ENCODE measurements around the gene ZMIZ1. TPM values are rescaled to one million over a fixed set of nuclear protein-coding genes. Genes with fewer than 3 reads are reported as not detected.

ZMIZ1 gene
- total and polyA plus RNA-seq, 2 experiments from 2014 or later: 9.2 to 30.9 TPM

DNA sequence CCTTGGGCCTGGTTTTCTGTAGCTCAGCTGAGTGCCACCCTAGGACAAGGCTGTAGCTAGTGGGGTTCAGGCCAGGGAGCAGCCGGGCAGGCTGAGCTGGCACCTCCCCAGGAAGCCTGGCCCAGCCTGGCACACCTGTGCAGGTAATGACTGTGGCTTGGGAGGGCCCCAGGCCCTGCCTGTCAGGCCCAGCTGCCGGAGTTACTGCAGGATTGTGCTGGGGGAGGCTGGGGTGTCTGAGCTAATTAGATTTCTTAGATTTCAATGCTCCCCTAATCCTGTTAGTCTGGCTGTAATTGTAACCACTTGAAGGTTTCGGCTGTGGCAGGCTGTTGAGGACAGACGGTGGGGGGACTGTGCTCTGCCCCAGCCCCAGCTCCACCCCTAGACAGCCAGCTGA, 6.0 kb downstream of the ZMIZ1 start:
- H3K27me3 Mint-ChIP-seq (ENCODE audit: insufficient read depth, low read depth, poor library complexity): peaks cover 21% of the 10 kb centered on the region
- H3K27ac Mint-ChIP-seq: no peak overlapping the region
- no peaks in the 10 kb centered on the region for H3K9me3 Mint-ChIP-seq
- H4K20me1 ChIP-seq (replicated peaks; ENCODE audit: insufficient read depth): peaks cover 32% of the 10 kb centered on the region
- H3F3A ChIP-seq (replicated peaks; ENCODE audit: low read depth): 0 out of 2 replicates have a peak, but pooled peaks cover 5% of the 10 kb centered on the region
- peaks cover 11% of the 10 kb centered on the region for H3K27me3 ChIP-seq (ENCODE audit: insufficient read depth)
- no peak overlapping the region for H3K4me3 ChIP-seq
- H3K36me3 ChIP-seq (ENCODE audit: insufficient read depth): no peaks in the 10 kb centered on the region
- TF ChIP-seq, protein P1, sequence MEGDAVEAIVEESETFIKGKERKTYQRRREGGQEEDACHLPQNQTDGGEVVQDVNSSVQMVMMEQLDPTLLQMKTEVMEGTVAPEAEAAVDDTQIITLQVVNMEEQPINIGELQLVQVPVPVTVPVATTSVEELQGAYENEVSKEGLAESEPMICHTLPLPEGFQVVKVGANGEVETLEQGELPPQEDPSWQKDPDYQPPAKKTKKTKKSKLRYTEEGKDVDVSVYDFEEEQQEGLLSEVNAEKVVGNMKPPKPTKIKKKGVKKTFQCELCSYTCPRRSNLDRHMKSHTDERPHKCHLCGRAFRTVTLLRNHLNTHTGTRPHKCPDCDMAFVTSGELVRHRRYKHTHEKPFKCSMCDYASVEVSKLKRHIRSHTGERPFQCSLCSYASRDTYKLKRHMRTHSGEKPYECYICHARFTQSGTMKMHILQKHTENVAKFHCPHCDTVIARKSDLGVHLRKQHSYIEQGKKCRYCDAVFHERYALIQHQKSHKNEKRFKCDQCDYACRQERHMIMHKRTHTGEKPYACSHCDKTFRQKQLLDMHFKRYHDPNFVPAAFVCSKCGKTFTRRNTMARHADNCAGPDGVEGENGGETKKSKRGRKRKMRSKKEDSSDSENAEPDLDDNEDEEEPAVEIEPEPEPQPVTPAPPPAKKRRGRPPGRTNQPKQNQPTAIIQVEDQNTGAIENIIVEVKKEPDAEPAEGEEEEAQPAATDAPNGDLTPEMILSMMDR (conservative IDR thresholded peaks at IDR 0.05; ENCODE audit: low read depth in 2 of 2): no peak
- H3K4me1 ChIP-seq (ENCODE audit: insufficient read depth): peaks cover 43% of the 10 kb centered on the region
- no peak for ATAC-seq
- no peak for DNase-seq (ENCODE audit: low spot score)
- no peaks in the 10 kb centered on the region for H3K36me3 Mint-ChIP-seq (ENCODE audit: low read depth)
- peaks cover 75% of the 10 kb centered on the region for H3K4me1 Mint-ChIP-seq
- H3K9me2 ChIP-seq (ENCODE audit: insufficient read depth): no peaks in the 10 kb centered on the region
- no peak overlapping the region for H3K27ac ChIP-seq (ENCODE audit: low read depth)
- no peak overlapping the region for H3K4me2 ChIP-seq
- no peak overlapping the region for H3K4me3 Mint-ChIP-seq
- no peak overlapping the region for H2AFZ ChIP-seq
- peaks cover 93% of the 10 kb centered on the region for H3K79me2 ChIP-seq (replicated peaks; ENCODE audit: insufficient read depth)

GRCh38 chr10:79075418-79075817, 6.7 kb downstream of the ZMIZ1 start:
- no peak overlapping the region; the same call in 1 of the 2 replicates for H3K27ac Mint-ChIP-seq
- H3K4me3 Mint-ChIP-seq: no peak overlapping the region
- H3K27me3 Mint-ChIP-seq (ENCODE audit: insufficient read depth, low read depth, poor library complexity): peaks cover 21% of the 10 kb centered on the region
- ATAC-seq (no peak), DNase-seq (ENCODE audit: low spot score) (no peak)
- no peaks in the 10 kb centered on the region for H3K9me3 Mint-ChIP-seq
- Histone ChIP-seq H3K9me2 (ENCODE audit: insufficient read depth) (no peaks in the 10 kb centered on the region), H3K27me3 (ENCODE audit: insufficient read depth) (peaks cover 11% of the 10 kb centered on the region), H3K4me2 (no peak overlapping the region), H3K4me1 (ENCODE audit: insufficient read depth) (peaks cover 43% of the 10 kb centered on the region), H2AFZ (no peak overlapping the region), H4K20me1 (replicated peaks; ENCODE audit: insufficient read depth) (peaks cover 32% of the 10 kb centered on the region), H3K79me2 (replicated peaks; ENCODE audit: insufficient read depth) (peaks cover 98% of the 10 kb centered on the region), H3F3A (replicated peaks; ENCODE audit: low read depth) (0 out of 2 replicates have a peak, but pooled peaks cover 5% of the 10 kb centered on the region), H3K4me3 (no peak overlapping the region), H3K36me3 (ENCODE audit: insufficient read depth) (no peaks in the 10 kb centered on the region), H3K27ac (ENCODE audit: low read depth) (no peak overlapping the region)
- H3K4me1 Mint-ChIP-seq: peaks cover 79% of the 10 kb centered on the region
- no peaks in the 10 kb centered on the region for H3K36me3 Mint-ChIP-seq (ENCODE audit: low read depth)
- TF ChIP-seq ZNF114 (CRISPR knock-in tag; IDR thresholded peaks at IDR 0.05) (no peak), EZH2phosphoT487 (IDR thresholded peaks at IDR 0.05; ENCODE audit: unreplicated experiment) (no peak), JUNB (IDR thresholded peaks at IDR 0.05; ENCODE audit: unreplicated experiment) (no peak), EZH2 (IDR thresholded peaks at IDR 0.05; ENCODE audit: low read depth, unreplicated experiment) (no peak), ZNF462 (CRISPR knock-in tag; IDR thresholded peaks at IDR 0.05) (no peak), ZNF331 (CRISPR knock-in tag; IDR thresholded peaks at IDR 0.05; ENCODE audit: low read depth) (no peak)
- TF ChIP-seq, protein P2, sequence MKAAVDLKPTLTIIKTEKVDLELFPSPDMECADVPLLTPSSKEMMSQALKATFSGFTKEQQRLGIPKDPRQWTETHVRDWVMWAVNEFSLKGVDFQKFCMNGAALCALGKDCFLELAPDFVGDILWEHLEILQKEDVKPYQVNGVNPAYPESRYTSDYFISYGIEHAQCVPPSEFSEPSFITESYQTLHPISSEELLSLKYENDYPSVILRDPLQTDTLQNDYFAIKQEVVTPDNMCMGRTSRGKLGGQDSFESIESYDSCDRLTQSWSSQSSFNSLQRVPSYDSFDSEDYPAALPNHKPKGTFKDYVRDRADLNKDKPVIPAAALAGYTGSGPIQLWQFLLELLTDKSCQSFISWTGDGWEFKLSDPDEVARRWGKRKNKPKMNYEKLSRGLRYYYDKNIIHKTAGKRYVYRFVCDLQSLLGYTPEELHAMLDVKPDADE (IDR thresholded peaks at IDR 0.05): no peak
- TF ChIP-seq, protein P3, sequence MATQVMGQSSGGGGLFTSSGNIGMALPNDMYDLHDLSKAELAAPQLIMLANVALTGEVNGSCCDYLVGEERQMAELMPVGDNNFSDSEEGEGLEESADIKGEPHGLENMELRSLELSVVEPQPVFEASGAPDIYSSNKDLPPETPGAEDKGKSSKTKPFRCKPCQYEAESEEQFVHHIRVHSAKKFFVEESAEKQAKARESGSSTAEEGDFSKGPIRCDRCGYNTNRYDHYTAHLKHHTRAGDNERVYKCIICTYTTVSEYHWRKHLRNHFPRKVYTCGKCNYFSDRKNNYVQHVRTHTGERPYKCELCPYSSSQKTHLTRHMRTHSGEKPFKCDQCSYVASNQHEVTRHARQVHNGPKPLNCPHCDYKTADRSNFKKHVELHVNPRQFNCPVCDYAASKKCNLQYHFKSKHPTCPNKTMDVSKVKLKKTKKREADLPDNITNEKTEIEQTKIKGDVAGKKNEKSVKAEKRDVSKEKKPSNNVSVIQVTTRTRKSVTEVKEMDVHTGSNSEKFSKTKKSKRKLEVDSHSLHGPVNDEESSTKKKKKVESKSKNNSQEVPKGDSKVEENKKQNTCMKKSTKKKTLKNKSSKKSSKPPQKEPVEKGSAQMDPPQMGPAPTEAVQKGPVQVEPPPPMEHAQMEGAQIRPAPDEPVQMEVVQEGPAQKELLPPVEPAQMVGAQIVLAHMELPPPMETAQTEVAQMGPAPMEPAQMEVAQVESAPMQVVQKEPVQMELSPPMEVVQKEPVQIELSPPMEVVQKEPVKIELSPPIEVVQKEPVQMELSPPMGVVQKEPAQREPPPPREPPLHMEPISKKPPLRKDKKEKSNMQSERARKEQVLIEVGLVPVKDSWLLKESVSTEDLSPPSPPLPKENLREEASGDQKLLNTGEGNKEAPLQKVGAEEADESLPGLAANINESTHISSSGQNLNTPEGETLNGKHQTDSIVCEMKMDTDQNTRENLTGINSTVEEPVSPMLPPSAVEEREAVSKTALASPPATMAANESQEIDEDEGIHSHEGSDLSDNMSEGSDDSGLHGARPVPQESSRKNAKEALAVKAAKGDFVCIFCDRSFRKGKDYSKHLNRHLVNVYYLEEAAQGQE (IDR thresholded peaks at IDR 0.05; ENCODE audit: unreplicated experiment): no peak

All from GM23338 (cell line).